GM21526 (cell line): ENCODE results near the gene FAM186B.
A peak's percentile ranks its signal among the peaks of the same experiment; 100 is the strongest.
"Not testable (repeated sequence)": the region's sequence is repeated elsewhere in the genome, so short reads cannot be mapped to it uniquely, and the experiment has no call there.

ENCODE experiments used
- ATAC-seq: cut with Tn5 transposase; IDR thresholded peaks from one replicate; pipeline ENCODE4 v1.9.1; 2021; ENCODE audit warnings: moderate library complexity; ENCODE audit not compliant: unreplicated experiment, low FRiP score

Gene FAM186B, protein sequence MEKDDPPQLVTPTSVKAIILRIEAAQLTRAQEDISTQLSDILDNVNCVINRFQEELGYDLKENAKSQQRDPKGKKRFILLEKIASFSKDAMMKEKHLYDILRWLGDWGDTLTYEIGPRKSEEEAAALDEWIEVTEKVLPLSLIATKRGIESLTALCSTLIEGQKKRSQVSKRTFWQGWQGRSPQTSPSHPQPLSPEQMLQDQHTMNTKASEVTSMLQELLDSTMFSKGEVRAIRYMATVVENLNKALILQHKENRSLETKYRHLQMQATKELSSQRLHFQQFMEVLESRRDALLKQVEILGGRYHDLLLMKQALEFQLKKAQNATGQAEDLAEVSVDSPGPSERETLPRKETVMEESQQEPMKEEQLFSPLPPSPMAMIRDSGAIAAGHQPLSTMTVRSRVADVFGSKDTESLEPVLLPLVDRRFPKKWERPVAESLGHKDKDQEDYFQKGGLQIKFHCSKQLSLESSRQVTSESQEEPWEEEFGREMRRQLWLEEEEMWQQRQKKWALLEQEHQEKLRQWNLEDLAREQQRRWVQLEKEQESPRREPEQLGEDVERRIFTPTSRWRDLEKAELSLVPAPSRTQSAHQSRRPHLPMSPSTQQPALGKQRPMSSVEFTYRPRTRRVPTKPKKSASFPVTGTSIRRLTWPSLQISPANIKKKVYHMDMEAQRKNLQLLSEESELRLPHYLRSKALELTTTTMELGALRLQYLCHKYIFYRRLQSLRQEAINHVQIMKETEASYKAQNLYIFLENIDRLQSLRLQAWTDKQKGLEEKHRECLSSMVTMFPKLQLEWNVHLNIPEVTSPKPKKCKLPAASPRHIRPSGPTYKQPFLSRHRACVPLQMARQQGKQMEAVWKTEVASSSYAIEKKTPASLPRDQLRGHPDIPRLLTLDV

DNA sequence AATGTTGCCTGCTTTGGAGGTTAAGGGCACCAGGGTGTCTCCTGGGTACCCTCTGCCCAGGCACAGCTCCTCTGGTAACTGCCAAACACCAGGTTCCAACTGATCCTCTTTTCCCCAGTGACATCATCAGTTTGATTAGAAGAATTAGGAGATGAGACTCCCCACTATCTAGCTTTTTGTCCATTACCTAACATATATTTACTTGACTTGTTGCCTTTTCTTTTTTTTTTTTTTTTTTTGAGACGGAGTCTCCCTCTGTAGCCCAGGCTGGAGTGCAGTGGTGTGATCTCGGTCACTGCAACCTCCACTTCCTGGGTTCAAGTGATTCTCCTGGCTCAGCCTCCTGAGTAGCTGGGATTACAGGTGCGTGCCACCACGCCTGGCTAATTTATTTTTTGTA lies at the start of gene FAM186B:
Gene FAM186B, minus strand, starts transcription at position 101 of the 400 bp plus-strand sequence. CDS start 162 bp downstream, outside the sequence.
- ATAC-seq = not testable (repeated sequence)

DNA sequence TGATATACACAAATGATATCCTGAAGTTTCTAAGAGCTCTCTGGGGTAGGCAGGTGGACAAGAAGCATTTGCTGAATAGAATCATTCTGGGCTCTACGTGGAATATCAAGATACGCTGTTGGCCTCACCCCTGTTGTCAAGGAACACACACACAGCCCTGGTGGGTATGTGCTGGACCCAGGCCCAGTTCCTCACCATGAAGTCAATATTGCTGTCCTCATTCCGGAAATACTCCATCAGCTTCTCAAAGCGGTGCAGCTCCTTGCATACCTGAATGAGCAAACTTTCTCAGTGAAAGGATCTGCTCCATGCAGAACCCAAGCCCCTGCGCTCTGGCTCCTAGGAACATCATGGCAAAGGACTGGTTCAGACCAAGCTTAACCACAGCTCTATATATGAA lies 49.3 kb upstream of the FAM186B start:
- no peak for ATAC-seq

- no peak for ATAC-seq
These were observed 47.6 kb upstream of the FAM186B start for GRCh38 chr12:49652921-49653520.

GRCh38 chr12:49651855-49652254 lies 46.4 kb upstream of the FAM186B start:
- ATAC-seq = no peak

DNA sequence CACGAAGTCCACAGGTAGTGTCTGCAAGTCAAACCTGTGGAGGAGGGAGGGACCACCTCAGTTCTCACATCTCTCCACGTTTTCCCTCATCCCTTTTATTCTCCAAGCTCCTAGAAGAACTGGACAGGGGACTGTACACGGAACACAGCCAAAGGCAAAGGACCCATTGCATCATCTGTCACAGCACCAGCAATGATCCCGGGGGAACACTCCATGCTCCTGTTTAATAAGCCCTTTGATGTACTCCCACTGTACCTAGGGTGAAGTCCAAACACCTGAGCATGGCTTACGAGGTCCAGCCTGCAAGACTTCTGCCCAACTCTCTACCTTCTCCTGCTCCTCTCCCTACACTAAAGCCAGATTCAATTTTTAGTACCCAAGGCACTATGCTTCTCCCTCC lies 44.5 kb upstream of the FAM186B start:
- ATAC-seq = no peak

- ATAC-seq = no peak
These were observed 44.0 kb upstream of the FAM186B start for GRCh38 chr12:49649445-49649844.

GRCh38 chr12:49648712-49649003 lies 43.2 kb upstream of the FAM186B start:
- no peak for ATAC-seq

- no peak for ATAC-seq
These were observed 42.6 kb upstream of the FAM186B start for GRCh38 chr12:49647827-49648711.

- no peak for ATAC-seq
These were observed 41.6 kb upstream of the FAM186B start for GRCh38 chr12:49646871-49647654.

GRCh38 chr12:49646331-49646830 lies 40.9 kb upstream of the FAM186B start:
- no peak for ATAC-seq

- no peak for ATAC-seq
These were observed 40.0 kb upstream of the FAM186B start for GRCh38 chr12:49645146-49646039.

- ATAC-seq = no peak
These were observed 39.2 kb upstream of the FAM186B start for GRCh38 chr12:49644620-49644994.

- no peak for ATAC-seq
These were observed 38.7 kb upstream of the FAM186B start for GRCh38 chr12:49643961-49644619.

- ATAC-seq = no peak
These were observed 37.7 kb upstream of the FAM186B start for GRCh38 chr12:49643135-49643534.

DNA sequence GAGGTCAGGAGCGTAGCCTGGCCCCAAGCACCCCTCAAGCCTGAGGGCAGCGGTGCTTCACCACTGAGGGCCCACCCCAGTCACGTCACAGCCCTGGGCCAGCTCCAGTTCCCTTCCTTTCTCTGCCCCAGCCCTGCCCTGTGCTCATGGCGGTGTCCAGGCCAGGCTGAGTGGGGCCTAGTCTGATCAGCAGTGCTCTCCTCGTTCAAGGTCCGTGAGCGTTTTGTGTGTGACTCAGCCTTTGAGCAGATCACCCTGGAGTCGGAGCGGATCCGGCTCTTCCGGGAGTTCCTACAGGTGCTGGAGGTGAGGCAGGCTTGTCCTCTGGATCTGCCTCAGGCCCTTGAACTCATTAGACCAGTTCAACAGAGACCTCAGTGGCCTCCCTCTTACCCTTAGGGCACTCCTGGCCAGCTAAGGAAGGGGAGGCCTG lies 36.9 kb upstream of the FAM186B start:
- ATAC-seq = no peak

GRCh38 chr12:49641748-49642369 lies 36.4 kb upstream of the FAM186B start:
- no peak for ATAC-seq

GRCh38 chr12:49636979-49637755 lies 31.7 kb upstream of the FAM186B start:
- ATAC-seq = peak; percentile 58
